Activated effector memory CD4-positive, alpha-beta T cell treated with anti-CD3 and anti-CD28 coated beads, Interleukin-2, amount 50 U/mL, for 16 hours (primary cell): Measurements from ENCODE around the gene COX20.

Source experiments
- DNase-seq: peaks from one replicate; pipeline ENCODE4 v3.0.0-alpha.2; 2020

Gene COX20

GRCh38 chr1:244854166-244854565 is 18.7 kb downstream of the COX20 start:
- no peak for DNase-seq

GRCh38 chr1:244854865-244855578 is 19.6 kb downstream of the COX20 start:
- DNase-seq = no peak

GRCh38 chr1:244857761-244858160 is 22.3 kb downstream of the COX20 start:
- no peak for DNase-seq

- no peak for DNase-seq
These were observed 22.9 kb downstream of the COX20 start for GRCh38 chr1:244858357-244858756.

- DNase-seq = no peak
These were observed 24.6 kb downstream of the COX20 start for GRCh38 chr1:244860078-244860477.

GRCh38 chr1:244860914-244861610 is 25.6 kb downstream of the COX20 start:
- no peak for DNase-seq

- no peak for DNase-seq
These were observed 26.2 kb downstream of the COX20 start for GRCh38 chr1:244861683-244862082.

GRCh38 chr1:244862354-244862698 is 26.9 kb downstream of the COX20 start:
- DNase-seq = no peak

GRCh38 chr1:244862699-244863490 is 27.4 kb downstream of the COX20 start:
- DNase-seq = peak; percentile 98

- DNase-seq = peak; percentile 78
These were observed 28.2 kb downstream of the COX20 start for GRCh38 chr1:244863491-244864252.

GRCh38 chr1:244864253-244865027 is 29.0 kb downstream of the COX20 start, which contains the start of gene HNRNPU:
HNRNPU (minus strand) TSS chr1:244864543; CDS start chr1:244864307, 236 bp downstream.
- peak; percentile 99 for DNase-seq

GRCh38 chr1:244865028-244865371 is 29.5 kb downstream of the COX20 start:
- DNase-seq = peak; percentile 73

GRCh38 chr1:244865820-244866219 is 30.4 kb downstream of the COX20 start:
- DNase-seq = no peak

GRCh38 chr1:244866355-244866754 is 30.9 kb downstream of the COX20 start:
- no peak for DNase-seq

GRCh38 chr1:244868484-244869363 is 33.3 kb downstream of the COX20 start:
- no peak for DNase-seq

- DNase-seq = no peak
These were observed 33.9 kb downstream of the COX20 start for GRCh38 chr1:244869364-244869827.

- DNase-seq = no peak
These were observed 34.5 kb downstream of the COX20 start for GRCh38 chr1:244869950-244870349.

GRCh38 chr1:244874974-244875579 is 39.6 kb downstream of the COX20 start:
- DNase-seq = no peak

- DNase-seq = no peak
These were observed 40.9 kb downstream of the COX20 start for GRCh38 chr1:244876228-244876910.

- no peak for DNase-seq
These were observed 43.2 kb downstream of the COX20 start for GRCh38 chr1:244878681-244879080.
